Measurements from ENCODE around the gene TAF1B. TPM values are rescaled to one million over a fixed set of nuclear protein-coding genes. Genes with fewer than 3 reads are reported as not detected.

TAF1B gene
- total and polyA plus RNA-seq, 9 donors = 6.4 to 22.0 (median 14.4) TPM

DNA sequence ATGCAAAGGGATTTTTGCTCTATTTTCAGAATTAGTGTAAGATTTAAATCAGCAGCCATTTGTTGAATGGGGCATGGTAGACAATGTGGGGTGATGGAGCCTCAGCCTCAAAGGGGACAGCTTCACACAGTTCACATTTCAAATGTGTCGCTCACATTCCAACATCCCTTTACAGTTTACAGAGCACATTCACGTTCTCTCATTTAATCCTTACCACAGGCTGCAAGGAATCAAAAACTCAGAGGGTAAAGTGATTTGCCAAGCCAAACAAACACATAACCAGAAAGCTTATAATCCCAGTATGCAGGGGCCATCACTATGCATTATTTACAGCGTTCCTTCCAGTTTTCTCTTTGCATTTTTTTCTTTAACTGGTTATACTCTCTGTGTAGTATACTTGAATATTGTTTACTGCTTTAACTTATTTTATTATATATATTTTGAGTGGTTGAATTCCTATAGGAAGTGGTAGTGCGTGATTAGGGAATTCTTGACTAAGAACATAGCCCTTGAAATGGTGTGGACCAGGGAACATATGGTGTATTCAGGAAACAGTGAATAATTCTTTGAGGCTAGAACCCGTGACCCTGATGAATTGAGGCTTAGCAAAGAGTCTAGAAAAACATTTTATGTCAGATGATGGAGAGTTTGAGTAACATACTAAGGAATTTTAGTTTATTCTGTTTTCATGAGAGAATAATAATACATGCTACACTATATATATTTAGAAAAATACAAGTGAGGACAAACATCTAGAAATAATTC lies 18.1 kb upstream of the TAF1B start:
- Histone ChIP-seq H3K4me3 (no peak overlapping the region), H3K27ac (no peak overlapping the region), H3K9me3 (no peaks in the 10 kb centered on the region), H3K36me3 (no peaks in the 10 kb centered on the region), H3K27me3 (no peaks in the 10 kb centered on the region), H3K4me1 (ENCODE audit: insufficient read depth) (no peaks in the 10 kb centered on the region)
- 82 to 86% (median 83%) methylated on average over 5 of the region's 5 CpGs for WGBS, 3 donors
- intact Hi-C loops (cut with DNase I) = no loop called here
- TF ChIP-seq POLR2A (IDR thresholded peaks at IDR 0.05) (no peak), EP300 (IDR thresholded peaks at IDR 0.05) (no peak)
- TF ChIP-seq, protein P1, sequence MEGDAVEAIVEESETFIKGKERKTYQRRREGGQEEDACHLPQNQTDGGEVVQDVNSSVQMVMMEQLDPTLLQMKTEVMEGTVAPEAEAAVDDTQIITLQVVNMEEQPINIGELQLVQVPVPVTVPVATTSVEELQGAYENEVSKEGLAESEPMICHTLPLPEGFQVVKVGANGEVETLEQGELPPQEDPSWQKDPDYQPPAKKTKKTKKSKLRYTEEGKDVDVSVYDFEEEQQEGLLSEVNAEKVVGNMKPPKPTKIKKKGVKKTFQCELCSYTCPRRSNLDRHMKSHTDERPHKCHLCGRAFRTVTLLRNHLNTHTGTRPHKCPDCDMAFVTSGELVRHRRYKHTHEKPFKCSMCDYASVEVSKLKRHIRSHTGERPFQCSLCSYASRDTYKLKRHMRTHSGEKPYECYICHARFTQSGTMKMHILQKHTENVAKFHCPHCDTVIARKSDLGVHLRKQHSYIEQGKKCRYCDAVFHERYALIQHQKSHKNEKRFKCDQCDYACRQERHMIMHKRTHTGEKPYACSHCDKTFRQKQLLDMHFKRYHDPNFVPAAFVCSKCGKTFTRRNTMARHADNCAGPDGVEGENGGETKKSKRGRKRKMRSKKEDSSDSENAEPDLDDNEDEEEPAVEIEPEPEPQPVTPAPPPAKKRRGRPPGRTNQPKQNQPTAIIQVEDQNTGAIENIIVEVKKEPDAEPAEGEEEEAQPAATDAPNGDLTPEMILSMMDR (IDR thresholded peaks at IDR 0.05) = no peak
- DNase-seq = no peak

DNA sequence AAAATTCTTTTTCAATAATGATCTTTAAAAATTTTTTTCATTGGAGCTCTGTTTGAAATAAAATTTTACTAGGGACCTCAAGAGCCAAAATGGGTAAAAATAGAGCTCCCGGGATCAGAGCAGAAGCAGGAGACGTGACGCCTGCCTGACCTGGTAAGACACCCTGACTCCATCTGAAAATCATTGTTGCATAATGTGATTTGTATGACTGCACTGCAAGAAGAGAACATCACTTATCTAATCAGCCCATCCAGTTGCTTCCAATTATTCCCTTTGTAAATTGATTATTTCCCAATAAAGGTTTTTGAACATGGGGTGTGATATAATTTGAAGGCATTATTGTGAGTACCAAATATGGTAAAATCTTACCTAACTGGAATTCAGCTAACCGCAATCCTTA lies 17.1 kb upstream of the TAF1B start:
- WGBS, 3 donors = 89 to 93% (median 89%) methylated on average over 4 of the region's 4 CpGs
- Histone ChIP-seq H3K27ac (no peak overlapping the region), H3K9me3 (no peaks in the 10 kb centered on the region), H3K4me3 (no peak overlapping the region), H3K4me1 (ENCODE audit: insufficient read depth) (no peaks in the 10 kb centered on the region), H3K36me3 (no peaks in the 10 kb centered on the region), H3K27me3 (no peaks in the 10 kb centered on the region)
- no peak for TF ChIP-seq POLR2A (IDR thresholded peaks at IDR 0.05)
- TF ChIP-seq, protein P1 (IDR thresholded peaks at IDR 0.05) = no peak
- TF ChIP-seq EP300 (IDR thresholded peaks at IDR 0.05) = no peak
- intact Hi-C loops (cut with DNase I) = no loop called here
- no peak for DNase-seq

DNA sequence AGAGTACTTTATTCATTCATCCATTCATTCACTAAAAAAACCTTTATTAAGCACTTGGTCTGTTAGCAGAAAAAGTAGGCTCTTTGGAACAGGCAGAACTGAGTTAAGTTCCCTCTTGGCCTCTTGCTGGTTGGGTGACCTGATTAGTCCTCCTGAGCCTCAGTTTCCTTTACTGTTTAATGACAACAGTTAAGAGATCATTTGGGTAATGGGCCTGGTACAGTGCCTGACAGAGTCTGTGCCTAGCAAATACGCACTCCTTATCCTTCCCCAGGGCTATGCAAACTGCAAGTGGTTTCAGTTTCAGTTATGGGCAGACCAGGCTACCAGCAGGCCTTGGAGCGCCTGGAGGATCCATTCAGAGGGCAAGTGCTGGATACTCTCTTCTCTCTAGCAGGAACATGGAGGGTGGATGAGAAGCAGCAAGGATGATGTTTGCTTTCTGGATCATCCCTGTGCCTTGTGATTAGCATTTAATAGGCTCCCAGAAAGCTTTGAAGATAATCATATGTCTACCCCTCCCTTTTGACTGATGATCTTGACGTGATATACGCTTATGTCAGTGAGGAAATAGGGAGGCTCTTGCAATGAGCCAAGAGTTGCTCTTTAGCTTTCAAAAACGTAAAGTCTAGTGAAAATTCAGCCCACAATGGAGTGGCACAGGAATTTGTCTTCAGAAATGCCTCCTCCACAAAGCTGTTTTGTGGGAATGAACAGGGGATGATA lies 12.4 kb upstream of the TAF1B start:
- no peaks in the 10 kb centered on the region for H3K36me3 ChIP-seq
- no peaks in the 10 kb centered on the region for H3K4me1 ChIP-seq (ENCODE audit: insufficient read depth)
- H3K27ac ChIP-seq = no peak overlapping the region
- WGBS, 3 donors = 55 to 59% (median 59%) methylated on average over 5 of the region's 5 CpGs
- intact Hi-C loops (cut with DNase I) = no loop called here
- DNase-seq = no peak
- no peak for TF ChIP-seq POLR2A (IDR thresholded peaks at IDR 0.05)
- TF ChIP-seq, protein P1 (IDR thresholded peaks at IDR 0.05) = no peak
- no peak for TF ChIP-seq EP300 (IDR thresholded peaks at IDR 0.05)
- no peaks in the 10 kb centered on the region for H3K27me3 ChIP-seq
- no peaks in the 10 kb centered on the region for H3K9me3 ChIP-seq
- no peak overlapping the region for H3K4me3 ChIP-seq

DNA sequence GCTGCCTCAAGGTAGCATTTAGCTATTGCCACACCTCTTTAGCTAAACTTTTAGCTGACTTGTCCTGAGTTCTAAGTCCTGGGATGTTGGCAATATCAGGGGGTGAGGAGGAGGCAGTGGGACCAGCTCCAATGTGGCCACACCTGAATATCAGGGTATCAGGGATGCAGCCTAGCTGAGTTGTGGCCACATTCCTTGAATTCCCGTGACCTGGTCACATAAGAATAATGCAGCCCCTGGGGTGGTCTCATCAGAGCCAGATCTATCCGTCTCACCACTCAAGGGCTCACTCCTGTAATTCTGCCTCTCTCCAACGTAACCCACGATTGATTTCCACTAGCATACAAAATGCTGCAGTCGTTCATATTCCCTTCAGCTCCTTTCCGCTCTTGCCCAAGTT lies 11.6 kb upstream of the TAF1B start:
- Histone ChIP-seq H3K36me3 (no peaks in the 10 kb centered on the region), H3K27me3 (no peaks in the 10 kb centered on the region), H3K27ac (no peak overlapping the region), H3K9me3 (no peaks in the 10 kb centered on the region), H3K4me3 (no peak overlapping the region), H3K4me1 (ENCODE audit: insufficient read depth) (no peaks in the 10 kb centered on the region)
- no peak for DNase-seq
- WGBS, 3 donors = 53 to 68% (median 53%) methylated on average over 6 of the region's 6 CpGs
- TF ChIP-seq, protein P1 (IDR thresholded peaks at IDR 0.05) = no peak
- TF ChIP-seq POLR2A (IDR thresholded peaks at IDR 0.05) = no peak
- no peak for TF ChIP-seq EP300 (IDR thresholded peaks at IDR 0.05)
- intact Hi-C loops (cut with DNase I) = no loop called here

Data from ovary (tissue), 9 donors.